ENCODE measurements around the gene CCDC12. TPM values are rescaled to one million over a fixed set of nuclear protein-coding genes. Genes with fewer than 3 reads are reported as not detected.

Gene CCDC12
- polyA plus RNA-seq, 6 donors from 2014 or later, result 119 to 157 (median 123) TPM

DNA sequence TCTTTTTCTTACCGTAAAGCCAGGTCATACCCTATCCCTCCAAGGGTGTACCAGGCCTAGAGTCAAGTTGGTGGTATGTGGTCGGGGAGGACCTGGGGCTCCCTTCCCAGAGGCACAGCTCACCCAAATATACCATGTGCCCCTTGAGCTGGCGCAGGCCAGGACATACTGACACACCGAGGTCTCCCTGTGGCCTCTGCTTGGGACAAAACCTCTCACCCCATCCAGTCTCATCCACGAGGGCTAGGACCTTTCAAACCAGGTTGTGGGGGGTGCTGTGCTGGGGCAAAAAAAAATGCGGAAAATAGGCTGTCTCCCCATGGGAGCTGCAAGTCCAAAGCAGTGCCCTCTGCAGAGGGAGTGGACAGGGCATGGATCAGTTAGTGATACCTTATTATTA is 76.2 kb downstream of the CCDC12 start:
- no peak for ATAC-seq (ENCODE audit: low read depth in 2 of 2)
- DNase-seq, result no peak
- Mint-ChIP-seq H3K36me3 (no peaks in the 10 kb centered on the region), H3K27ac (no peak overlapping the region), H3K27me3 (peaks cover 5 to 34% (median 29%) of the 10 kb centered on the region in 3 donors), H3K4me3 (peak overlapping the region in 1 of 8 donors; percentile 15), H3K4me1 (peaks cover 4 to 24% (median 15%) of the 10 kb centered on the region in 3 donors), H3K9me3 (no peaks in the 10 kb centered on the region)

- Mint-ChIP-seq H3K4me1 (peaks cover 8 to 28% (median 15%) of the 10 kb centered on the region in 3 donors), H3K4me3 (no peak overlapping the region), H3K27me3 (peaks cover 9 to 38% (median 33%) of the 10 kb centered on the region in 3 donors), H3K9me3 (no peaks in the 10 kb centered on the region), H3K27ac (peak overlapping the region in 1 of 6 donors; percentile 31), H3K36me3 (no peaks in the 10 kb centered on the region)
- DNase-seq, result no peak
- no peak for ATAC-seq (ENCODE audit: low read depth in 2 of 2)
Observed at GRCh38 chr3:46900007-46900292, 76.6 kb downstream of the CCDC12 start.

DNA sequence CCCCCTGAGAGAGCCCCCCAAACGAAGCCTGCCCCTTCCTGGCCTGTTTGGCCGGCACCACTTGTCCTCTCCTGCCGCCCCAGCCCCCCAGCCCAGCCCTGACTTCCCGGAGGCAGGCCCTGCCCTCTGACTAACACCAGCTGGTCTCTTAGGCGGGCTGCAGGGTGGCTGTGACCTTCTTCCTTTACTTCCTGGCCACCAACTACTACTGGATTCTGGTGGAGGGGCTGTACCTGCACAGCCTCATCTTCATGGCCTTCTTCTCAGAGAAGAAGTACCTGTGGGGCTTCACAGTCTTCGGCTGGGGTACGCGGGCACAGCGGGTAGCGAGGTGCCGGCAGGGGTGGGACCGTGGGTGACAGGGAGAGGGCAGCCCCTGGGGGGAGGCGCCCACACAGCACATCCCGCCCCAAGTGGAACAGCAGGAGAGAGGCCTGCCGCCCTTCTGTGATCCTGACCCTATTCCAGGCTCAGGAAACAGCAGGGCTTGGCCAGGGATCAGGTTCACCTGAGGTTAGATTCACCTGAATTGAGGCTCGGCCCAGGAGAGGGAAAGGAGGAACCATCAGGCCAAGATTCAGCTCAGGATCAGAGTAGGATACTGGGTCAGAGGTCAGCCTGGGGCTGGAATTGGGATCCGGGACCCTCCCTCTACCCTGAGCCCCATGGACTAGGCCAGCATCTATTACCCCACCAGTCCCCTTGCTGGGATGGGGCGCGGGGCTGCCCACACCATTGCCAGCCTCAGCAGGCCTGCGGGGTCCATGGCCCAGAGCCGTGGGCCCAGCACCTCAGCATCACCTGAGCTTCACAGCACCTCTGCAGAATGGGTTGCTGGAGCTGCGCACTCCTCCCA is 77.2 kb downstream of the CCDC12 start:
- H3K27ac Mint-ChIP-seq, result peak overlapping the region in 1 of 6 donors; percentile 67
- H3K27me3 Mint-ChIP-seq, result peaks cover 10 to 42% (median 37%) of the 10 kb centered on the region in 3 donors
- no peak for ATAC-seq (ENCODE audit: low read depth in 2 of 2)
- peaks cover 8 to 24% (median 15%) of the 10 kb centered on the region in 3 donors for H3K4me1 Mint-ChIP-seq
- H3K9me3 Mint-ChIP-seq, result no peaks in the 10 kb centered on the region
- peak overlapping the region in 7 of 8 donors; percentile 25 to 69 (median 52) for H3K4me3 Mint-ChIP-seq
- no peaks in the 10 kb centered on the region for H3K36me3 Mint-ChIP-seq
- no peak for DNase-seq

- Mint-ChIP-seq H3K36me3 (no peaks in the 10 kb centered on the region), H3K9me3 (no peaks in the 10 kb centered on the region), H3K4me3 (peak overlapping the region in 7 of 8 donors; percentile 52 to 80 (median 69)), H3K27ac (peak overlapping the region in 3 of 6 donors; percentile 19 to 67 (median 27)), H3K27me3 (peaks cover 10 to 50% (median 46%) of the 10 kb centered on the region in 3 donors), H3K4me1 (peaks cover 8 to 24% (median 15%) of the 10 kb centered on the region in 3 donors)
- ATAC-seq (ENCODE audit: low read depth in 2 of 2), result peak; percentile 91 to 94
- peak; percentile 46 for DNase-seq
Observed at GRCh38 chr3:46898321-46899150, 78.0 kb downstream of the CCDC12 start.

- H3K4me3 Mint-ChIP-seq, result peak overlapping the region in 3 of 8 donors; percentile 20 to 64 (median 55)
Observed at GRCh38 chr3:46897829-46898320, 78.7 kb downstream of the CCDC12 start.

GRCh38 chr3:46897031-46897430 is 79.5 kb downstream of the CCDC12 start:
- ATAC-seq (ENCODE audit: low read depth in 2 of 2), result no peak
- no peak overlapping the region for H3K4me3 Mint-ChIP-seq
- peak overlapping the region in 1 of 6 donors; percentile 39 for H3K27ac Mint-ChIP-seq
- no peaks in the 10 kb centered on the region for H3K36me3 Mint-ChIP-seq
- no peaks in the 10 kb centered on the region for H3K9me3 Mint-ChIP-seq
- DNase-seq, result no peak
- H3K4me1 Mint-ChIP-seq, result peaks cover 15 to 24% (median 17%) of the 10 kb centered on the region in 3 donors
- H3K27me3 Mint-ChIP-seq, result peaks cover 12 to 59% (median 55%) of the 10 kb centered on the region in 3 donors

More at GRCh38 chr3:46897829-46898320, 78.7 kb downstream of the CCDC12 start:
- no peaks in the 10 kb centered on the region for H3K9me3 Mint-ChIP-seq
- DNase-seq (no peak), ATAC-seq (ENCODE audit: low read depth in 2 of 2) (no peak)
- H3K27me3 Mint-ChIP-seq, result peaks cover 10 to 56% (median 52%) of the 10 kb centered on the region in 3 donors
- peak overlapping the region in 3 of 6 donors; percentile 13 to 58 (median 32) for H3K27ac Mint-ChIP-seq
- H3K4me1 Mint-ChIP-seq, result peaks cover 8 to 24% (median 15%) of the 10 kb centered on the region in 3 donors
- H3K36me3 Mint-ChIP-seq, result no peaks in the 10 kb centered on the region

DNA sequence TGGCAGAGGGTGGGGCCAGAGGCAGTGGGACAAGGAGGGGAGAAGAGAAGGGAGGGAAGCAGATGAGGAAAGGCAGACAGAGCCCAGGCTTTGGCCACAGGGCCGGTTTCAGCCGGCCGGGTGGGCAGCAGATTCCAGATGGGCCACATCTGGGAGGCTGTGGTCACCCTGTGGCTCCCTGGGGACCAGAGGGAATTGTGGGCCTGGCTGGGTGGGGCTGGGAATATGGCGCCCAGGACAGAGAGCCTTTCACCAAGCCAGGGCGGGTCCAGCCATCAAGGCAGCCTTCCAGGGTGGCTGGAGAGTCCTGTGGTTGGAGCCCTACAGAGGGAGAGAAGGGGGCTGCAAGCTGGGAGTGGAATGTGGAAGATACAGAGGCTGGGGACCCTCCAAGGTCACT is 80.2 kb downstream of the CCDC12 start:
- DNase-seq (no peak), ATAC-seq (ENCODE audit: low read depth in 2 of 2) (no peak)
- Mint-ChIP-seq H3K36me3 (no peaks in the 10 kb centered on the region), H3K4me1 (peaks cover 20 to 27% (median 24%) of the 10 kb centered on the region in 3 donors), H3K27me3 (peaks cover 18 to 66% (median 61%) of the 10 kb centered on the region in 3 donors), H3K27ac (peak overlapping the region in 1 of 6 donors; percentile 56), H3K9me3 (no peaks in the 10 kb centered on the region), H3K4me3 (peak overlapping the region in 1 of 8 donors; percentile 15)

- H3K9me3 Mint-ChIP-seq, result no peaks in the 10 kb centered on the region
- peaks cover 20 to 28% (median 25%) of the 10 kb centered on the region in 3 donors for H3K4me1 Mint-ChIP-seq
- peak overlapping the region in 1 of 6 donors; percentile 73 for H3K27ac Mint-ChIP-seq
- H3K4me3 Mint-ChIP-seq, result peak overlapping the region in 1 of 8 donors; percentile 73
- no peak for DNase-seq
- no peak for ATAC-seq (ENCODE audit: low read depth in 2 of 2)
- no peaks in the 10 kb centered on the region for H3K36me3 Mint-ChIP-seq
- H3K27me3 Mint-ChIP-seq, result peaks cover 23 to 72% (median 68%) of the 10 kb centered on the region in 3 donors
Observed at GRCh38 chr3:46895761-46896160, 80.8 kb downstream of the CCDC12 start.

GRCh38 chr3:46895204-46895660 is 81.3 kb downstream of the CCDC12 start:
- Mint-ChIP-seq H3K27ac (peak overlapping the region in 2 of 6 donors; percentile 42 to 73), H3K4me3 (peak overlapping the region in 2 of 8 donors; percentile 44 to 73), H3K4me1 (peaks cover 20 to 28% (median 25%) of the 10 kb centered on the region in 3 donors), H3K36me3 (no peaks in the 10 kb centered on the region), H3K27me3 (peaks cover 27 to 77% (median 73%) of the 10 kb centered on the region in 3 donors), H3K9me3 (no peaks in the 10 kb centered on the region)
- ATAC-seq (ENCODE audit: low read depth in 2 of 2) (peak; percentile 56 to 65), DNase-seq (peak; percentile 73)

DNA sequence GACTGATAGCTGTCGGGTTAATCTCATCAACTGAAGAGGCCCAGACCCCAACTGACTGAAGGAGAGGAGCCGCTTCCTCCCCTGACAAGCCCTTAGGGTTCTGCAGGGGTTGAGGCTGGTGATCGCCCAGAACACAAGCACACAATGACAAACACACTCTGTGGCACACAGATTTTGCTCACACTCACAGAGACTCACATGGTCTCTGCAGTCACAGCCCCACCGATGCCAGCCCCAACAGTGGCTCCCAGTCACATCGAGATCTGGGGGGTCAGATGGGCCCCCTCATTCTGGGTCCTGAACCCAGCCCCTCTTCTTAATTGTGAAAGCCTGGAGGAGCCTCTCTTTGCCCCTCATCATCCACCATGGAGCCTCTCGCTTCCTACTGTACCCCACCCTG is 82.3 kb downstream of the CCDC12 start:
- Mint-ChIP-seq H3K27me3 (peaks cover 27 to 86% (median 83%) of the 10 kb centered on the region in 3 donors), H3K27ac (no peak overlapping the region), H3K36me3 (no peaks in the 10 kb centered on the region), H3K4me3 (peak overlapping the region in 1 of 8 donors; percentile 24), H3K9me3 (no peaks in the 10 kb centered on the region), H3K4me1 (peaks cover 20 to 28% (median 24%) of the 10 kb centered on the region in 3 donors)
- ATAC-seq (ENCODE audit: low read depth in 2 of 2), result no peak
- DNase-seq, result no peak

DNA sequence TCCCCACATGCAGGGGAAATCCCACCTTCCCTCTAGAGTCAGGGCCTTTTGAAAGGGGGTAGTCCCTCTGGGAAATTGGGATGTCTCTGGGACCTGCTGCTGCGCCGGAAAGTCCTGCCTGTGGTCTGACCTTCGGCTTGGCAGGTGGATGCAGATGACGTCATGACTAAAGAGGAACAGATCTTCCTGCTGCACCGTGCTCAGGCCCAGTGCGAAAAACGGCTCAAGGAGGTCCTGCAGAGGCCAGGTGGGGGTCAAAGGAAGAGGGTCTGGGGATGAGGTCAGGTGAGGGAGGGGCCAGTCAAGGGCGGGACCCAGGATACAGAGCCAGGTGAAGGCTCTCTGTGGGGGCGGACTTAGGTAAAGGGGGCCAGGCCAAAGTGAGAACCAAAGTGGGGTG is 82.8 kb downstream of the CCDC12 start:
- ATAC-seq (ENCODE audit: low read depth in 2 of 2) (no peak), DNase-seq (no peak)
- no peaks in the 10 kb centered on the region for H3K9me3 Mint-ChIP-seq
- H3K4me3 Mint-ChIP-seq, result peak overlapping the region in 2 of 8 donors; percentile 24 to 66
- H3K36me3 Mint-ChIP-seq, result no peaks in the 10 kb centered on the region
- H3K27me3 Mint-ChIP-seq, result peaks cover 27 to 84% (median 80%) of the 10 kb centered on the region in 3 donors
- H3K27ac Mint-ChIP-seq, result peak overlapping the region in 1 of 6 donors; percentile 68
- H3K4me1 Mint-ChIP-seq, result peaks cover 18 to 24% (median 19%) of the 10 kb centered on the region in 3 donors

GRCh38 chr3:46893146-46893748 is 83.3 kb downstream of the CCDC12 start:
- Mint-ChIP-seq H3K27me3 (peaks cover 24 to 80% (median 75%) of the 10 kb centered on the region in 3 donors), H3K36me3 (no peaks in the 10 kb centered on the region), H3K4me3 (peak overlapping the region in 1 of 8 donors; percentile 55), H3K27ac (peak overlapping the region in 1 of 6 donors; percentile 14), H3K4me1 (peaks cover 14 to 19% (median 18%) of the 10 kb centered on the region in 3 donors), H3K9me3 (no peaks in the 10 kb centered on the region)
- no peak for DNase-seq
- no peak for ATAC-seq (ENCODE audit: low read depth in 2 of 2)

All from naive B cell (primary cell).